Mesothelial cell of epicardium (in vitro differentiated cells): Measurements from ENCODE around the gene TTC4. TPM values are rescaled to one million over a fixed set of nuclear protein-coding genes. Genes with fewer than 3 reads are reported as not detected.

Experiments
- DNase-seq, 2 experiments: peaks; one replicate each; pipeline ENCODE4 v3.0.0; 2021; ENCODE audit warnings: low spot score in 2 of 2; ENCODE audit not compliant: unreplicated experiment in 2 of 2
- H3K27ac Mint-ChIP-seq: 2 replicates; pipeline ENCODE4 v1.8.0; 2021; ENCODE audit warnings: mixed read lengths
- H3K27me3 Mint-ChIP-seq: 2 replicates; pipeline ENCODE4 v1.8.0; 2021; ENCODE audit warnings: low read depth, mixed read lengths
- H3K36me3 Mint-ChIP-seq: 2 replicates; pipeline ENCODE4 v1.8.0; 2021; ENCODE audit warnings: mixed read lengths
- H3K4me1 Mint-ChIP-seq: 2 replicates; pipeline ENCODE4 v1.8.0; 2021; ENCODE audit warnings: mixed read lengths
- H3K4me3 Mint-ChIP-seq: 2 replicates; pipeline ENCODE4 v1.8.0; 2021; ENCODE audit warnings: mild to moderate bottlenecking, moderate library complexity, mixed read lengths
- H3K9me3 Mint-ChIP-seq: 2 replicates; pipeline ENCODE4 v1.8.0; 2021; ENCODE audit warnings: mixed read lengths
- total RNA-seq: library from RNA; stranded (reverse); gene quantifications from 3 replicates; pipeline ENCODE4 v1.2.1, GENCODE V29; 2021
- TF ChIP-seq, protein P1 (sequence below): fragments of 200-600 bp; sonication (generic); IDR thresholded peaks from one replicate; pipeline ENCODE4 v1.5.0; 2021; ENCODE audit warnings: antibody characterized with exemption; ENCODE audit not compliant: unreplicated experiment

Gene TTC4
- total RNA-seq, 1 donor from 2014 or later = 20.5 TPM

DNA sequence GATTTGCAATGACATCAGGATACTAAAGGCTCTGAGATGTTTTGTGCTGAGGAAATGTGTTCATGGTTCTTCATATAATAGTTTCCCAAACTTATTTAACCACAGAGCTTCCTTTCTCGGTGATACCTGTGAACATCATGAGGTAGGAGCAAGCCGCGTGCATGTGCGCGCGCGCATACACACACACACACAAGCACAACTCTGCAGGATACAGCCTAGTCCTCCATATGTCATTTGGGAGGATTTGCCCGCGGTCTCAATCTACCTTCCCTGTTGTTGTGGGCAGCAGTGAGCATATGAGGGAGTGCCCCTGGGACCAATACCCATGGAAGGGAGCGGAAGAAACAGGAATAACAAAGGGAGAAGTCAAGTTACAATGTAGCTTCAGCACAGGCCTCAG, 12.2 kb upstream of the TTC4 start:
- H3K4me3 Mint-ChIP-seq = no peak overlapping the region
- TF ChIP-seq, protein P1, sequence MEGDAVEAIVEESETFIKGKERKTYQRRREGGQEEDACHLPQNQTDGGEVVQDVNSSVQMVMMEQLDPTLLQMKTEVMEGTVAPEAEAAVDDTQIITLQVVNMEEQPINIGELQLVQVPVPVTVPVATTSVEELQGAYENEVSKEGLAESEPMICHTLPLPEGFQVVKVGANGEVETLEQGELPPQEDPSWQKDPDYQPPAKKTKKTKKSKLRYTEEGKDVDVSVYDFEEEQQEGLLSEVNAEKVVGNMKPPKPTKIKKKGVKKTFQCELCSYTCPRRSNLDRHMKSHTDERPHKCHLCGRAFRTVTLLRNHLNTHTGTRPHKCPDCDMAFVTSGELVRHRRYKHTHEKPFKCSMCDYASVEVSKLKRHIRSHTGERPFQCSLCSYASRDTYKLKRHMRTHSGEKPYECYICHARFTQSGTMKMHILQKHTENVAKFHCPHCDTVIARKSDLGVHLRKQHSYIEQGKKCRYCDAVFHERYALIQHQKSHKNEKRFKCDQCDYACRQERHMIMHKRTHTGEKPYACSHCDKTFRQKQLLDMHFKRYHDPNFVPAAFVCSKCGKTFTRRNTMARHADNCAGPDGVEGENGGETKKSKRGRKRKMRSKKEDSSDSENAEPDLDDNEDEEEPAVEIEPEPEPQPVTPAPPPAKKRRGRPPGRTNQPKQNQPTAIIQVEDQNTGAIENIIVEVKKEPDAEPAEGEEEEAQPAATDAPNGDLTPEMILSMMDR = no peak
- H3K27ac Mint-ChIP-seq = no peak overlapping the region
- H3K4me1 Mint-ChIP-seq = no peaks in the 10 kb centered on the region
- H3K36me3 Mint-ChIP-seq = no peaks in the 10 kb centered on the region
- H3K9me3 Mint-ChIP-seq = no peaks in the 10 kb centered on the region
- H3K27me3 Mint-ChIP-seq = peaks cover 56% of the 10 kb centered on the region
- DNase-seq = no peak

DNA sequence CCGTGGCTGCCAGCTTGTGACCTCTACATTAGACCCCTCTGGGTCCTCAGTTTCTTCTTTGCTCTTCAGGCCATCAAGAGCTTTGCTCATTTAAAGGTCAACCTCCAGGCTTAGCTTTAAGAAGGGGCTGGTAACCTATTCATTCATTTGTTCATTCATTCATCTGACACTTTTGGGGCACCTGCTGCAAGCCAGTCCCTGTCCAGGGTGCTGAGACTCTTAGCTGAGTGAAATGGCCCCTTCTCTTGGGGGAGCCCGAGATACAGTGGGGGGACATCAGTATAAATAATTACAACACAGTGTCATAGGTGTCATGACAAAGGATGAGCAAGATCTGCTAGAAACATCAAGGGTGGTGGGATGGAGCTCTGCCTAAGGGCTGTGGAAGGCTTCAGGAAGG, 10.5 kb upstream of the TTC4 start:
- H3K4me3 Mint-ChIP-seq = no peak overlapping the region
- no peaks in the 10 kb centered on the region for H3K36me3 Mint-ChIP-seq
- no peaks in the 10 kb centered on the region for H3K9me3 Mint-ChIP-seq
- H3K27ac Mint-ChIP-seq = no peak overlapping the region
- H3K4me1 Mint-ChIP-seq = no peaks in the 10 kb centered on the region
- TF ChIP-seq, protein P1 = no peak
- peaks cover 64% of the 10 kb centered on the region for H3K27me3 Mint-ChIP-seq
- DNase-seq = no peak

DNA sequence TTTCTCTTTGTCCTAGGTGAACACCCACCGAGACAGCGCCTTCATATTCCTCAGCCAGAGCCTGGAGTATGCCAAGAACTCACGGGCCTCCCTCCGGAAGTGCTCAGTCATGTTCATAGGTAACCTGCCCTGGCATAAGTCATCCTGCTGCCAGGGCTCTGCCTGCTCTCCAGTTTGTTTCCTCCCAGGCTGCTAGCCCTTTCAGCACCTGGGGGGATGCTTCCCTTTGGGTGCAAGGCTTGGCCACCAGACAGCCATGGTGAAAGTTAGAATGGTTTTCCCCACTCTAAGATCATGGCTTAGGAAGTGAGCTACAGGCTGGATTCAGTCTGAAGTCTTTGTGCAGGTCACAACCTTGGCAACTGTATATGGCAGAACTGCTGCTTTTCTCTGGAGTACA, 9.2 kb upstream of the TTC4 start:
- H3K27me3 Mint-ChIP-seq = peaks cover 70% of the 10 kb centered on the region
- H3K4me1 Mint-ChIP-seq = no peaks in the 10 kb centered on the region
- H3K27ac Mint-ChIP-seq = no peak overlapping the region
- H3K9me3 Mint-ChIP-seq = no peaks in the 10 kb centered on the region
- TF ChIP-seq, protein P1 = no peak
- H3K4me3 Mint-ChIP-seq = no peak overlapping the region
- H3K36me3 Mint-ChIP-seq = no peaks in the 10 kb centered on the region
- DNase-seq = no peak

GRCh38 chr1:54708385-54708784, 7.3 kb upstream of the TTC4 start:
- no peaks in the 10 kb centered on the region for H3K36me3 Mint-ChIP-seq
- no peak overlapping the region for H3K4me3 Mint-ChIP-seq
- H3K4me1 Mint-ChIP-seq = no peaks in the 10 kb centered on the region
- no peak for DNase-seq
- peaks cover 61% of the 10 kb centered on the region for H3K27me3 Mint-ChIP-seq
- no peaks in the 10 kb centered on the region for H3K9me3 Mint-ChIP-seq
- TF ChIP-seq, protein P1 = no peak
- H3K27ac Mint-ChIP-seq = no peak overlapping the region

DNA sequence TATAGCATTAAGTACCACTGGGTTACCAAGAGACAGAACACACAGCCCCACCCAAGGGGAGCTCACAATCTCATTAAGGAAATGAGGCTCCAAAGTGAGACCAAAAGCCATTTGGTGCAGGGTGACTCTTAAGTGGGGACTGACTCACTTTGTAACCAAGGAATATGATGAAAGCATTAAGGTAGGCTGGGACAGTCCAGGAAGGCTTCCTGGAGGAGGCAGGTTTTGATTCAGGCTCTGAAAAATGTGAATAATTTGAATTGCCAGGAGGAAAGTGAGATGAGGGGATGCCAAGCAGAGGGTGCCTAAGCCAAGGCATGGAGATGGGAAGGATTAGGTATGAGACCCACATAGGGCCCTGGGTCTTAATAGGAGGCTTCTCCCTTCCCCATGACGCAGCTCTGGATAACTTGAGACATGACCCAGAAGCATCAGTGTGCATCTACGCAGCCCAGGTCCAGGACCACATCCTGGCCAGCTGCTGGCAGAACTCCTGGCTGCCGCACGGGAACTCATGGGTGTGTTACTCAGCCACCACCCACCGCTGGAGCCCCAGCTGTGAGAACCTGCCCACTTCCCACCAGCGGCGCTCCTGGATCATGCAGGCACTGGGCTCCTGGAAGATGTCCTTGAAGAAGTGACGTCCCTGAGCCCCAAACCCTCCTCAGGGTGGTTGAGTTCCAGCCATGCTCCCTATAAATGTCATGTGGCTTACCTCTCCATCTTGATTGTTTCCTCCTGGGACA, 5.9 kb upstream of the TTC4 start:
- Mint-ChIP-seq H3K27ac (no peak overlapping the region), H3K36me3 (no peaks in the 10 kb centered on the region), H3K4me3 (no peak overlapping the region), H3K27me3 (peaks cover 63% of the 10 kb centered on the region), H3K4me1 (no peaks in the 10 kb centered on the region), H3K9me3 (no peaks in the 10 kb centered on the region)
- DNase-seq = no peak
- TF ChIP-seq, protein P1 = no peak
